VCaP (cell line): ENCODE results near the gene TRIM9.

Experiments
- H3K27ac ChIP-seq: fragments of 450-650 bp; 2 replicates; pipeline ENCODE4 v1.5.1; 2017
- CTCF ChIP-seq: fragments of 450-650 bp; conservative IDR thresholded peaks from 2 replicates; pipeline ENCODE4 v1.5.1; 2017; ENCODE audit warnings: mild to moderate bottlenecking, moderate library complexity

The TRIM9 gene

GRCh38 chr14:51107801-51108200 is 12.9 kb upstream of the TRIM9 start:
- TF ChIP-seq CTCF: no peak

GRCh38 chr14:51104467-51104866 is 9.6 kb upstream of the TRIM9 start:
- H3K27ac ChIP-seq: no peak overlapping the region
- no peak for TF ChIP-seq CTCF

More at GRCh38 chr14:51107801-51108200, 12.9 kb upstream of the TRIM9 start:
- H3K27ac ChIP-seq: no peak overlapping the region

GRCh38 chr14:51097287-51097686 is 2.4 kb upstream of the TRIM9 start:
- TF ChIP-seq CTCF: no peak
- no peak overlapping the region for H3K27ac ChIP-seq

- no peak for TF ChIP-seq CTCF
- no peak overlapping the region for H3K27ac ChIP-seq
These were observed 2.0 kb upstream of the TRIM9 start for GRCh38 chr14:51096870-51097269.

GRCh38 chr14:51095854-51096823 is 1.2 kb upstream of the TRIM9 start:
- peak overlapping the region; percentile 80 for H3K27ac ChIP-seq
- no peak for TF ChIP-seq CTCF

GRCh38 chr14:51094282-51094821 is 553 bp downstream of the TRIM9 start:
- no peak for TF ChIP-seq CTCF
- peak overlapping the region; percentile 80 for H3K27ac ChIP-seq

- TF ChIP-seq CTCF: no peak
- no peak overlapping the region for H3K27ac ChIP-seq
These were observed 1.3 kb downstream of the TRIM9 start for GRCh38 chr14:51093371-51094281.
